Measurements from ENCODE around the gene SULT1A3.
"Not testable (repeated sequence)": the region's sequence is repeated elsewhere in the genome, so short reads cannot be mapped to it uniquely, and the experiment has no call there.

The SULT1A3 gene

DNA sequence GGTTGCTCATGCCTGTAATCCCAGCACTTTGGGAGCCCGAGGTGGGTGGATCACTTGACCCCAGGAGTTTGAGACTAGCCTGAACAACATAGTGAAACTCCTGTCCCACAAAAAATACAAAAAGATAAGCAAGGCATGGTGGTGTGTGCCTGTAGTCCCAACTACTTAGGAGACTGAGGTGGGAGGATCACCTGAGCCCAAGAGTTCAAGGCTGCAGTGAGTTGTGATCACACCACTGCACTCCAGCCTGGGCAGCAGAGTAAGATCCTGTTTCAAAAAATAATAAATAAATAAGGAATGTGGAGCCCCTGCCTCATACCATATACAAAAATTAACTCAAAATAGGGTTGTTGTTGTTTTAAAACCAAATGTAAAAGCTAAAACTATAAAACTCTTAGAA is 41.8 kb upstream of the SULT1A3 start:
- Histone ChIP-seq H3K18ac (ENCODE audit: low read depth in 1 of 2, low read length in 2 of 2) (no peak overlapping the region), H3K23ac (ENCODE audit: low read length in 2 of 2) (no peak overlapping the region), H3K36me3 (ENCODE audit: control insufficient read depth in 1 of 2, insufficient read depth in 2 of 2, low read depth in 1 of 2, low read length in 2 of 2) (no peaks in the 10 kb centered on the region), H3K79me1 (replicated peaks; ENCODE audit: low read length, poor library complexity, severe bottlenecking) (no peaks in the 10 kb centered on the region), H2BK12ac (ENCODE audit: low read length in 2 of 2) (no peak overlapping the region), H2BK120ac (ENCODE audit: low read depth, low read length) (no peak overlapping the region), H2BK15ac (ENCODE audit: low read depth, poor library complexity, severe bottlenecking) (no peak overlapping the region), H3K27me3 (ENCODE audit: control insufficient read depth in 1 of 2, insufficient read depth in 1 of 2, low read length in 2 of 2) (no peaks in the 10 kb centered on the region), H4K8ac (ENCODE audit: low read length) (no peak overlapping the region), H3K27ac (ENCODE audit: low read length, poor library complexity, severe bottlenecking) (no peak overlapping the region), H2BK5ac (ENCODE audit: low read depth, low read length, poor library complexity, severe bottlenecking) (no peak overlapping the region), H2AFZ (ENCODE audit: low read depth, low read length) (no peak overlapping the region), H3K4ac (ENCODE audit: low read depth in 1 of 2, low read length in 2 of 2) (no peak overlapping the region), H3K4me3 (ENCODE audit: insufficient read depth in 1 of 2, low read depth in 1 of 2, low read length in 2 of 2) (no peak overlapping the region), H3K9ac (ENCODE audit: low read length) (no peak overlapping the region), H3K4me1 (ENCODE audit: control insufficient read depth, insufficient read depth, low read depth, low read length) (no peaks in the 10 kb centered on the region), H2AK5ac (ENCODE audit: low read length, severe bottlenecking) (no peak overlapping the region), H4K91ac (ENCODE audit: low read length) (no peak overlapping the region), H3K4me2 (ENCODE audit: low read length, poor library complexity, severe bottlenecking) (no peak overlapping the region), H3K9me3 (ENCODE audit: control insufficient read depth, low read length) (no peaks in the 10 kb centered on the region), H3K14ac (ENCODE audit: low read length in 2 of 2) (no peak overlapping the region)
- WGBS = 88% methylated on average over 1 of the region's 1 CpG
- DNase-seq = no peak

DNA sequence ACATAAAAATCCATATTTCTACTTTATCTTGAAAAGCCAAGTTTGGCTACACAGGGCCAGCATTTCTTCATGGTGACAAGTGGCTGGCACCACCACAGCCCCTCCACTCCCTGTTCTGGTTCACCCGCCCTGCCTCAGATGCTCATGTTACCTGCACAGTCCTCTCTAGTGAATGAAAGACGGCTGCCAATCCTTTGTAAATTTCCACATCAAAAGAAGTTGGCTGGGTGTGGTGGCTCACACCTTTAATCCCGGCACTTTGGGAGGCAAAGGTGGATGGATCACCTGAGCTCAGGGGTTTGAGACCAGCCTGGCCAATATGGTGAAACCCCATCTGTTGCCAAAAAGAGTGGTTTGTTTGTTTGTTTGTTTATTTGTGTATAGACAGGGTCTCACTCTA is 35.5 kb upstream of the SULT1A3 start:
- no peaks in the 10 kb centered on the region for H3K36me3 ChIP-seq (ENCODE audit: control insufficient read depth in 1 of 2, insufficient read depth in 2 of 2, low read depth in 1 of 2, low read length in 2 of 2)
- no peak overlapping the region for H2AFZ ChIP-seq (ENCODE audit: low read depth, low read length)
- no peak overlapping the region for H4K8ac ChIP-seq (ENCODE audit: low read length)
- no peak overlapping the region for H4K91ac ChIP-seq (ENCODE audit: low read length)
- no peak overlapping the region for H3K27ac ChIP-seq (ENCODE audit: low read length, poor library complexity, severe bottlenecking)
- H3K18ac ChIP-seq (ENCODE audit: low read depth in 1 of 2, low read length in 2 of 2) = no peak overlapping the region
- H2BK15ac ChIP-seq (ENCODE audit: low read depth, poor library complexity, severe bottlenecking) = no peak overlapping the region
- H3K79me1 ChIP-seq (replicated peaks; ENCODE audit: low read length, poor library complexity, severe bottlenecking) = no peaks in the 10 kb centered on the region
- H3K4me1 ChIP-seq (ENCODE audit: control insufficient read depth, insufficient read depth, low read depth, low read length) = no peaks in the 10 kb centered on the region
- WGBS = 63% methylated on average over 3 of the region's 3 CpGs
- H2BK120ac ChIP-seq (ENCODE audit: low read depth, low read length) = no peak overlapping the region
- no peak overlapping the region for H2BK12ac ChIP-seq (ENCODE audit: low read length in 2 of 2)
- H3K4ac ChIP-seq (ENCODE audit: low read depth in 1 of 2, low read length in 2 of 2) = no peak overlapping the region
- no peak for DNase-seq
- no peak overlapping the region for H3K14ac ChIP-seq (ENCODE audit: low read length in 2 of 2)
- no peak overlapping the region for H2BK5ac ChIP-seq (ENCODE audit: low read depth, low read length, poor library complexity, severe bottlenecking)
- H2AK5ac ChIP-seq (ENCODE audit: low read length, severe bottlenecking) = no peak overlapping the region
- H3K4me3 ChIP-seq (ENCODE audit: insufficient read depth in 1 of 2, low read depth in 1 of 2, low read length in 2 of 2) = no peak overlapping the region
- no peak overlapping the region for H3K9ac ChIP-seq (ENCODE audit: low read length)
- H3K4me2 ChIP-seq (ENCODE audit: low read length, poor library complexity, severe bottlenecking) = no peak overlapping the region
- no peaks in the 10 kb centered on the region for H3K9me3 ChIP-seq (ENCODE audit: control insufficient read depth, low read length)
- H3K27me3 ChIP-seq (ENCODE audit: control insufficient read depth in 1 of 2, insufficient read depth in 1 of 2, low read length in 2 of 2) = no peaks in the 10 kb centered on the region
- H3K23ac ChIP-seq (ENCODE audit: low read length in 2 of 2) = no peak overlapping the region

DNA sequence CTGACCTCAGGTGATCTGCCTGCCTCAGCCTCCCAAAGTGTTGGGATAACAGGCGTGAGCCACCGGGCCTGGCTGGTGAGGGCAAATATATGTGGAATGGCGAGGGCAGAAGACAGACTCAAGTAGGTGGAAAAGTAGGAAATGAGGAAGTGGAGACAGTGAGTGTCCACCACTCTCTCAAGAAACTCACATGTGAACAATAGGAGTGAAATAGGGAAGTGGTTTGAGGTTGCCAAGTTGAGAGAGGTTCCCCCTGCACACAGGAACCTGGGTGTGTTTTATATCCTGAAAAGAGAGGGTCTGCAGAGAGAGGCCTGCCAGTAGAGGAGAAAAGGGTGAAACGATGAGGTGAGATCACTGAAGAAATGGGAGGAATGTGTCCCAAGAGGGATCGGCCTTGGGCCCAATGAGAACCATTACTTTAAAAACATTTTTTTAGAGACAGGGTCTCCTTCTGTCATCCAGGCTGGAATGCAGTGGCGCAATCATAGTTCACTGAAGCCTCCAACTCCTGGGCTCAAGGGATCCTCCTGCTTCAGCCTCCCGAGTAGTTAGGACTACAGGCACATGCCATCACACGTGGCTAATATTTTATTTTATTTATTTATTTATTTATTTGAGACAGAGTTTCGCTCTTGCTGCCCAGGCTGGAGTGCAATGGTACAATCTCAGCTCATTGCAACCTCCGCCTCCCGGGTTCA is 32.7 kb upstream of the SULT1A3 start:
- no peak overlapping the region for H2BK15ac ChIP-seq (ENCODE audit: low read depth, poor library complexity, severe bottlenecking)
- no peaks in the 10 kb centered on the region for H3K27me3 ChIP-seq (ENCODE audit: control insufficient read depth in 1 of 2, insufficient read depth in 1 of 2, low read length in 2 of 2)
- H4K91ac ChIP-seq (ENCODE audit: low read length) = no peak overlapping the region
- no peak overlapping the region for H3K23ac ChIP-seq (ENCODE audit: low read length in 2 of 2)
- H3K18ac ChIP-seq (ENCODE audit: low read depth in 1 of 2, low read length in 2 of 2) = no peak overlapping the region
- no peak overlapping the region for H3K27ac ChIP-seq (ENCODE audit: low read length, poor library complexity, severe bottlenecking)
- H3K4me3 ChIP-seq (ENCODE audit: insufficient read depth in 1 of 2, low read depth in 1 of 2, low read length in 2 of 2) = no peak overlapping the region
- no peaks in the 10 kb centered on the region for H3K79me1 ChIP-seq (replicated peaks; ENCODE audit: low read length, poor library complexity, severe bottlenecking)
- H3K4me1 ChIP-seq (ENCODE audit: control insufficient read depth, insufficient read depth, low read depth, low read length) = no peaks in the 10 kb centered on the region
- H2BK5ac ChIP-seq (ENCODE audit: low read depth, low read length, poor library complexity, severe bottlenecking) = no peak overlapping the region
- DNase-seq = no peak
- no peaks in the 10 kb centered on the region for H3K9me3 ChIP-seq (ENCODE audit: control insufficient read depth, low read length)
- H3K36me3 ChIP-seq (ENCODE audit: control insufficient read depth in 1 of 2, insufficient read depth in 2 of 2, low read depth in 1 of 2, low read length in 2 of 2) = no peaks in the 10 kb centered on the region
- H2BK12ac ChIP-seq (ENCODE audit: low read length in 2 of 2) = no peak overlapping the region
- H3K9ac ChIP-seq (ENCODE audit: low read length) = no peak overlapping the region
- H3K4me2 ChIP-seq (ENCODE audit: low read length, poor library complexity, severe bottlenecking) = no peak overlapping the region
- no peak overlapping the region for H2BK120ac ChIP-seq (ENCODE audit: low read depth, low read length)
- H3K4ac ChIP-seq (ENCODE audit: low read depth in 1 of 2, low read length in 2 of 2) = no peak overlapping the region
- no peak overlapping the region for H2AK5ac ChIP-seq (ENCODE audit: low read length, severe bottlenecking)
- 96% methylated on average over 9 of the region's 11 CpGs for WGBS
- H4K8ac ChIP-seq (ENCODE audit: low read length) = no peak overlapping the region
- no peak overlapping the region for H2AFZ ChIP-seq (ENCODE audit: low read depth, low read length)
- no peak overlapping the region for H3K14ac ChIP-seq (ENCODE audit: low read length in 2 of 2)

DNA sequence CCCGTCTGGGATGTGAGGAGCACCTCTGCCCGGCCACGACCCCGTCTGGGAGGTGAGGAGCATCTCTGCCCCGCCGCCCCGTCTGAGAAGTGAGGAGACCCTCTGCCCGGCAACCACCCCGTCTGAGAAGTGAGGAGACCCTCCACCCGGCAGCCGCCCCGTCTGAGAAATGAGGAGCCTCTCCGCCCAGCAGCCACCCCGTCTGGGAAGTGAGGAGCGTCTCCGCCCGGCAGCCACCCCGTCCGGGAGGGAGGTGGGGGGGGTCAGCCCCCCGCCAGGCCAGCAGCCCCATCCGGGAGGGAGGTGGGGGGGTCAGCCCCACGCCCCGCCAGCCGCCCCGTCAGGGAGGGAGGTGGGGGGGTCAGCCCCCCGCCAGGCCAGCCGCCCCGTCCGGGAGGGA is 30.3 kb upstream of the SULT1A3 start:
- not testable (repeated sequence) for H3K4me2 ChIP-seq (ENCODE audit: low read length, poor library complexity, severe bottlenecking); DNase-seq
- no CpG with 5 or more reads among the region's 29 CpGs for WGBS

More for the DNA sequence above, 30.3 kb upstream of the SULT1A3 start:
- H3K4me3 ChIP-seq (ENCODE audit: insufficient read depth in 1 of 2, low read depth in 1 of 2, low read length in 2 of 2); H3K9me3 ChIP-seq (ENCODE audit: control insufficient read depth, low read length); H3K14ac ChIP-seq (ENCODE audit: low read length in 2 of 2); H3K4ac ChIP-seq (ENCODE audit: low read depth in 1 of 2, low read length in 2 of 2); H3K18ac ChIP-seq (ENCODE audit: low read depth in 1 of 2, low read length in 2 of 2); H3K9ac ChIP-seq (ENCODE audit: low read length); H3K4me1 ChIP-seq (ENCODE audit: control insufficient read depth, insufficient read depth, low read depth, low read length); H2AK5ac ChIP-seq (ENCODE audit: low read length, severe bottlenecking); H2BK12ac ChIP-seq (ENCODE audit: low read length in 2 of 2); H3K36me3 ChIP-seq (ENCODE audit: control insufficient read depth in 1 of 2, insufficient read depth in 2 of 2, low read depth in 1 of 2, low read length in 2 of 2); H3K27ac ChIP-seq (ENCODE audit: low read length, poor library complexity, severe bottlenecking); H2BK120ac ChIP-seq (ENCODE audit: low read depth, low read length); H3K23ac ChIP-seq (ENCODE audit: low read length in 2 of 2); H3K27me3 ChIP-seq (ENCODE audit: control insufficient read depth in 1 of 2, insufficient read depth in 1 of 2, low read length in 2 of 2); H2BK5ac ChIP-seq (ENCODE audit: low read depth, low read length, poor library complexity, severe bottlenecking); H4K8ac ChIP-seq (ENCODE audit: low read length); H3K79me1 ChIP-seq (replicated peaks; ENCODE audit: low read length, poor library complexity, severe bottlenecking); H2AFZ ChIP-seq (ENCODE audit: low read depth, low read length); H2BK15ac ChIP-seq (ENCODE audit: low read depth, poor library complexity, severe bottlenecking); H4K91ac ChIP-seq (ENCODE audit: low read length): not testable (repeated sequence)

Data from mesenchymal stem cell (in vitro differentiated cells and primary cell).